Panc1 (cell line): ENCODE results near the gene KMT2D.

ENCODE experiments used
- CTCF ChIP-seq: fragments of 450-650 bp; IDR thresholded peaks from 2 replicates; pipeline ENCODE4 v1.5.1; 2017; ENCODE audit warnings: mild to moderate bottlenecking
- TCF7L2 ChIP-seq: IDR thresholded peaks from 2 replicates; pipeline ENCODE4 v1.6.1; 2011; ENCODE audit warnings: mild to moderate bottlenecking, low read depth, low read length, inconsistent platforms

DNA sequence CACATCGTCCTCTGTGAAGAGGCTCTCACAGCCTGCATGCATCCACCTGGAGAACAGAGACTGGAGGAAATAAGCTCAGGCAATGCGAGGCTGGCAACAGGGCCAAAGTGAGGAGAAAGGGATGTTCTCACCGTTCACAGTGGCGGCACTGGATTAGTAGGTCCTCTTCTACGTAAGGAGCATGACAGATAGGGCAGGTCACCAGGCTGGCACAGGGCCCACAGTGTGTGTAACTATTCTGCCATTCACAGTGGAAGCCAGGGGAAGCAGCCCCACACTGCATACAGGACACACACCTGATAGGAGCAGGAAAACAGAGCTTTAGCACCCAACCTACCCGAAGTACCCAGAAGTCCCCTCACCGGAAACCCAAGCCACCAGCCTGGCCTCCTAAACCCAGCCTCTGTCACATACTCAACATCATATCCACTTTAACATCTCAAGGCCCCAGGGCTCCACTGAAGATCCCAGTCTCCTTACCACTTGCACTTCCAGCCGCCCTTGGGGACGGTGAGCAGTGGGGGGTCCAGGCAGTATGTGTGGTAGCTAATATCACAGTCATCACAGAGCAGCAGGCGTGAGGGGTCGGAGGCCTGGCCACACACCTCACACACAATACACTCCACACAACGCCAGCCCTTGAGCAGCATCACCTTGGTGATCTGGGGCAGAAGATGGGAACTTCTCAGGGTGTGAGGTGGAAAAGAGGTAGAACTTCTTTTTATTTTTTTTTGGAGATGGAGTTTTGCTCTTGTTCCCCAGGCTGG is 14.3 kb downstream of the KMT2D start:
- TF ChIP-seq CTCF (no peak), TCF7L2 (no peak)
